Mucosa of rectum (tissue), 2 donors: ENCODE data around the gene CEBPZ.

Experiments used
- H3K27ac ChIP-seq, 2 donors: one replicate each; pipeline ENCODE4 v1.7.0; 2013; ENCODE audit warnings: inconsistent platforms in 2 of 2, low read depth in 2 of 2, low read length in 2 of 2
- H3K27me3 ChIP-seq, 2 donors: one replicate each; pipeline ENCODE4 v1.7.0; 2013; ENCODE audit warnings: low read length in 2 of 2; ENCODE audit not compliant: control insufficient read depth in 2 of 2, insufficient read depth in 2 of 2
- H3K36me3 ChIP-seq, 2 donors: one replicate each; pipeline ENCODE4 v1.7.0; 2013; ENCODE audit warnings: low read length in 2 of 2; ENCODE audit not compliant: control insufficient read depth in 2 of 2, insufficient read depth in 2 of 2
- H3K4me1 ChIP-seq, 2 donors: one replicate each; pipeline ENCODE4 v1.7.0; 2013; ENCODE audit warnings: low read length in 2 of 2, mild to moderate bottlenecking in 1 of 2; ENCODE audit not compliant: control insufficient read depth in 2 of 2, insufficient read depth in 2 of 2
- H3K4me3 ChIP-seq, 2 donors: one replicate each; pipeline ENCODE4 v1.7.0; 2013; ENCODE audit warnings: low read length in 2 of 2
- H3K9ac ChIP-seq, 2 donors: one replicate each; pipeline ENCODE4 v1.7.0; 2013; ENCODE audit warnings: low read length in 2 of 2, low read depth in 1 of 2, mild to moderate bottlenecking in 1 of 2
- H3K9me3 ChIP-seq, 2 donors: one replicate each; pipeline ENCODE4 v1.7.0; 2013; ENCODE audit warnings: low read length in 2 of 2; ENCODE audit not compliant: control insufficient read depth in 2 of 2
- donor health status: healthy.
- donor health status: Normal muscosa, but diverticular disease.

CEBPZ gene

GRCh38 chr2:37156071-37156856 is 75.1 kb downstream of the CEBPZ start:
- Histone ChIP-seq H3K36me3 (no peaks in the 10 kb centered on the region), H3K27ac (peak overlapping the region; percentile 66 to 85), H3K27me3 (no peaks in the 10 kb centered on the region), H3K9ac (peak overlapping the region; percentile 73 to 76), H3K4me1 (peaks cover 8 to 15% of the 10 kb centered on the region in 2 donors), H3K4me3 (peak overlapping the region; percentile 75 to 92), H3K9me3 (no peaks in the 10 kb centered on the region)

DNA sequence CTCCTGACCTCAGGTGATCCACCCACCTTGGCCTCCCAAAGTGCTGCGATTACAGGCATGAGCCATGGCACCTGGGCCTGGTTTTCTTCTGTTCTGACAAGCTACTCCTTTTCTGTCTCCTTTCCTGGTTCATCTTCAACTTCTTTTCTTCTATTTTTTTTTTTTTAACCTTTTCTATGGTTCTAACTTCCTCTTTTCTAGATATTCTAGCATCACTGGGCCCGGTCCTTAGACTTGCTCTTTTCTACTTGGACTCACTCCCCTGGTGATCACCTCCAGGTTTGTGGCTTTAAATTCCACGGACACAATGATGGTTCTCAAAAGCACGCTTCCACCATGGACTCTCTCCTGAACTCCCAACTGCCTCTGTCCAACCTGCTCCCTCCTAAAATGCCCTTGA is 76.6 kb downstream of the CEBPZ start:
- Histone ChIP-seq H3K9me3 (no peaks in the 10 kb centered on the region), H3K4me3 (no peak overlapping the region), H3K27me3 (no peaks in the 10 kb centered on the region), H3K4me1 (peaks cover 12 to 17% of the 10 kb centered on the region in 2 donors), H3K9ac (no peak overlapping the region), H3K36me3 (no peaks in the 10 kb centered on the region), H3K27ac (no peak overlapping the region)

DNA sequence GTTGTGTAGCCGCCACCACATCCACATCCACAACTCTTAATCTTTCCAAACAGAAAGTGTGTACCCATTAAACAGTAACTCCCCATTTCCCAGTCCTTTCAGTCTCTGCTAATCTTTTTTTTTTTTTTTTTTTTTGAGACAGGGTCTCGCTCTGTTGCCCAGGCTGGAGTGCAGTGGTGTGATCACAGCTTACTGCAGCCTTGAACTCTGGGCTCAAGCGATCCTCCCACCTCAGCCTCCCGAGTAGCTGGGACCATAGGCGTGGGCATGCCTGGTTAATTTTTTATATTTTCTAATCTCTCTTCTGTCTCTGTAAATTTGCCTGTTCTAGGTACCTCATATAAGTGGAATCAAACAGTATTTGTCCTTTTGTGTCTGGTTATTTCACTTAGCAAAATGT is 78.2 kb downstream of the CEBPZ start:
- Histone ChIP-seq H3K9ac (no peak overlapping the region), H3K27ac (no peak overlapping the region), H3K36me3 (peaks cover 1 to 5% of the 10 kb centered on the region in 2 donors), H3K4me3 (no peak overlapping the region), H3K9me3 (no peaks in the 10 kb centered on the region), H3K4me1 (peaks cover 17 to 24% of the 10 kb centered on the region in 2 donors), H3K27me3 (no peaks in the 10 kb centered on the region)
